Endothelial cell of umbilical vein (primary cell): ENCODE results near the gene SPRING1. TPM values are rescaled to one million over a fixed set of nuclear protein-coding genes. Genes with fewer than 3 reads are reported as not detected.

ENCODE experiments used
- BruUV-seq: library from RNA; stranded (reverse); fragments of 400-500 nt; replicated peaks from 2 replicates; lab custom pipeline; 2021; lab: Mats Ljungman, UMichigan
- CTCF ChIA-PET: fragments of 300-600, 350-600 bp; sonication (Branson Sonifier 250); formaldehyde crosslinking; loops from one replicate; lab custom pipeline; 2021; ENCODE audit warnings: antibody characterized with exemption, inconsistent platforms; lab: Charles Lee
- POLR2A ChIA-PET: fragments of 300-600, 350-600 bp; sonication (Branson Sonifier 250); formaldehyde crosslinking; loops from one replicate; lab custom pipeline; 2021; ENCODE audit warnings: antibody characterized with exemption, inconsistent platforms; lab: Charles Lee
- DNase-seq: peaks from one replicate; pipeline ENCODE4 v3.0.0-alpha.2; 2011; ENCODE audit warnings: low read depth, low spot score
- FAIRE-seq: peaks from 2 replicates; lab custom pipeline; 2011; peaks lifted over from hg19 to GRCh38; lab: Jason Lieb, UNC
- H2AFZ ChIP-seq: 2 replicates; pipeline ENCODE4 v1.6.0; 2012; ENCODE audit warnings: low read depth, low read length, control low read depth, inconsistent platforms
- H3K27ac ChIP-seq: 2 replicates; pipeline ENCODE4 v1.5.1; 2011; ENCODE audit warnings: low read depth, mild to moderate bottlenecking, control low read depth, low read length, moderate library complexity; ENCODE audit not compliant: insufficient read depth
- H3K27me3 ChIP-seq, 2 experiments: 2 replicates each; pipeline versions ENCODE4 v1.6.0 to v1.6.1; 2011; ENCODE audit warnings: low read length in 2 of 2, mixed read lengths in 1 of 2; ENCODE audit not compliant: control insufficient read depth in 2 of 2, insufficient read depth in 2 of 2
- H3K36me3 ChIP-seq, 2 experiments: 2 replicates in 1 of 2; 3 replicates in 1 of 2; pipeline ENCODE4 v1.5.1; 2011; ENCODE audit warnings: low read length in 2 of 2, mild to moderate bottlenecking in 1 of 2, moderate library complexity in 1 of 2; ENCODE audit not compliant: control insufficient read depth in 2 of 2, insufficient read depth in 2 of 2; ENCODE audit errors: extremely low read depth in 1 of 2
- H3K4me1 ChIP-seq: 3 replicates; pipeline ENCODE4 v1.5.1; 2011; ENCODE audit warnings: mild to moderate bottlenecking, low read length; ENCODE audit not compliant: control insufficient read depth, insufficient read depth; ENCODE audit errors: extremely low read depth
- H3K4me2 ChIP-seq: 2 replicates; pipeline ENCODE4 v1.6.1; 2011; ENCODE audit warnings: low read length, control low read depth, mixed read lengths; ENCODE audit not compliant: insufficient read depth
- H3K4me3 ChIP-seq, 3 experiments: fragments of 200-600 bp in 1 of 3; sonication (generic), shearing (Covaris generic) in 1 of 3; replicated peaks in 1 of 3; 2 replicates each; pipeline ENCODE4 v1.5.1; 2011 to 2016; ENCODE audit warnings: control low read depth in 3 of 3, low read length in 3 of 3, mild to moderate bottlenecking in 2 of 3, inconsistent platforms in 1 of 3, low read depth in 1 of 3, moderate library complexity in 1 of 3; ENCODE audit not compliant: insufficient read depth in 1 of 3
- H3K79me2 ChIP-seq: 2 replicates; pipeline ENCODE4 v1.6.0; 2012; ENCODE audit warnings: low read length, inconsistent platforms; ENCODE audit not compliant: control insufficient read depth, insufficient read depth
- H3K9ac ChIP-seq: replicated peaks from 2 replicates; pipeline ENCODE3; 2011; ENCODE audit warnings: low read length, control low read depth; ENCODE audit not compliant: insufficient read depth; ENCODE audit errors: extremely low read depth
- H3K9me1 ChIP-seq: replicated peaks from 3 replicates; pipeline ENCODE4 v1.6.0; 2011; ENCODE audit warnings: mild to moderate bottlenecking, low read length; ENCODE audit not compliant: control insufficient read depth, insufficient read depth; ENCODE audit errors: extremely low read depth
- H3K9me3 ChIP-seq: replicated peaks from 2 replicates; pipeline ENCODE4 v1.5.1; 2012; ENCODE audit warnings: low read length, inconsistent platforms; ENCODE audit not compliant: control insufficient read depth, insufficient read depth
- H4K20me1 ChIP-seq: replicated peaks from 2 replicates; pipeline ENCODE3; 2011; ENCODE audit warnings: mild to moderate bottlenecking, low read length; ENCODE audit not compliant: control insufficient read depth, insufficient read depth; ENCODE audit errors: extremely low read depth
- CTCF ChIP-seq, 2 donors: IDR thresholded peaks; 1 replicate in 1 of 2; 2 replicates in 1 of 2; pipeline ENCODE4 v1.5.1; 2011; ENCODE audit warnings: low read length in 2 of 2, mild to moderate bottlenecking in 2 of 2, moderate library complexity in 2 of 2, control low read depth in 1 of 2, inconsistent platforms in 1 of 2, low read depth in 1 of 2; ENCODE audit not compliant: insufficient read depth in 1 of 2; ENCODE audit errors: extremely low read depth in 1 of 2
- EZH2 ChIP-seq: IDR thresholded peaks from 2 replicates; pipeline ENCODE4 v1.6.1; 2012; ENCODE audit warnings: borderline replicate concordance, low read depth, mild to moderate bottlenecking, moderate library complexity, low read length, inconsistent platforms; ENCODE audit not compliant: severe bottlenecking
- FOS ChIP-seq: IDR thresholded peaks from 2 replicates; pipeline ENCODE4 v1.6.1; 2011; ENCODE audit warnings: mild to moderate bottlenecking, low read length, moderate library complexity, borderline replicate concordance; ENCODE audit not compliant: insufficient read depth
- GATA2 ChIP-seq: IDR thresholded peaks from 2 replicates; pipeline ENCODE4 v1.7.0; 2011; ENCODE audit warnings: low read depth, mild to moderate bottlenecking, moderate library complexity, mixed read lengths, low read length; ENCODE audit not compliant: insufficient read length, insufficient read depth
- JUN ChIP-seq: IDR thresholded peaks from 2 replicates; pipeline ENCODE4 v1.6.1; 2011; ENCODE audit warnings: borderline replicate concordance, low read depth; ENCODE audit not compliant: insufficient read length, insufficient read depth
- MAX ChIP-seq: IDR thresholded peaks from 2 replicates; pipeline ENCODE4 v1.6.1; 2011; ENCODE audit not compliant: insufficient read depth, insufficient read length
- MYC ChIP-seq: IDR thresholded peaks from one replicate; pipeline ENCODE4 v1.6.1; 2011; ENCODE audit warnings: mild to moderate bottlenecking, low read depth, low read length
- POLR2A ChIP-seq: IDR thresholded peaks from 2 replicates; pipeline ENCODE4 v1.6.1; 2012; ENCODE audit warnings: low read depth, mild to moderate bottlenecking, control low read depth, low read length
- POLR2AphosphoS5 ChIP-seq: IDR thresholded peaks from 2 replicates; pipeline ENCODE4 v1.6.1; 2012; ENCODE audit warnings: low read depth, mild to moderate bottlenecking, control low read depth, low read length, moderate library complexity; ENCODE audit not compliant: insufficient read depth
- dilution Hi-C: fragments of 300-500 bp; cut with MboI; formaldehyde crosslinking; loops from one replicate; pipeline ENCODE4 v1.15.0; 2019; ENCODE audit warnings: low sequenced_read_pairs; ENCODE audit not compliant: extremely low pct_ligation_motif_present
- intact Hi-C: fragments of 100-400 bp; cut with micrococcal nuclease; formaldehyde crosslinking; loops from one replicate; pipeline ENCODE4 v1.10.0; 2022
- polyA plus RNA-seq, 4 experiments: library from polyadenylated mRNA; depleted of rRNA in 3 of 4; stranded (reverse) in 3 of 4; unstranded in 1 of 4; fragments of >200 nt; gene quantifications; 2 replicates each; pipeline versions ENCODE4 v1.2.1 to v1.2.3, GENCODE V29; 2011 to 2012; ENCODE audit warnings: missing spikeins in 1 of 4
- total RNA-seq: library from RNA; stranded (reverse); gene quantifications from 2 replicates; pipeline ENCODE4 v1.2.3, GENCODE V29; 2021

SPRING1 gene
- total and polyA plus RNA-seq, 2 donors (not counting 3 experiments of a cell fraction or from before 2014, with no cell fraction given): 17.5 to 40.4 TPM

- Histone ChIP-seq H3K27ac (no peak overlapping the region), H4K20me1 (no peaks in the 10 kb centered on the region), H3K36me3 (peaks cover 0 to 2% of the 10 kb centered on the region in 2 experiments), H3K79me2 (peaks cover 34% of the 10 kb centered on the region), H3K9me3 (no peaks in the 10 kb centered on the region), H2AFZ (no peak overlapping the region), H3K27me3 (no peaks in the 10 kb centered on the region), H3K4me1 (peaks cover 10% of the 10 kb centered on the region), H3K9ac (no peak overlapping the region), H3K9me1 (no peaks in the 10 kb centered on the region), H3K4me2 (no peak overlapping the region), H3K4me3 (no peak overlapping the region)
- intact Hi-C loops: loop anchor here (10.0 kb wide), 1 partner anchor 280 kb away; no protein-coding TSS in a partner anchor
- CTCF ChIA-PET: no interaction called here
- no TSS peak for BruUV-seq
- TF ChIP-seq FOS: no peak
- TF ChIP-seq CTCF (IDR thresholded peaks at IDR 0.05; ENCODE audit: extremely low read depth in 1 of 2, insufficient read depth in 1 of 2, low read depth in 1 of 2, low read length in 2 of 2): no peak
- TF ChIP-seq EZH2: no peak
- POLR2A ChIA-PET: no interaction called here
- FAIRE-seq (no peak), DNase-seq (no peak)
- dilution Hi-C loops: no loop called here
These were observed 2.8 kb downstream of the SPRING1 start for GRCh38 chr12:116735084-116735483.

GRCh38 chr12:116734156-116734768 is 3.6 kb downstream of the SPRING1 start:
- dilution Hi-C loops (no loop called here), intact Hi-C loops (loop anchor here (10.0 kb wide), 1 partner anchor 281 kb away; no protein-coding TSS in a partner anchor)
- peaks cover 37% of the 10 kb centered on the region for H3K79me2 ChIP-seq
- H3K9me1 ChIP-seq: no peaks in the 10 kb centered on the region
- H3K36me3 ChIP-seq: peaks cover 0 to 2% of the 10 kb centered on the region in 2 experiments
- FAIRE-seq: no peak
- CTCF ChIA-PET: interaction anchor here (1.0 kb wide), 1 partner anchor 25 kb away, joined by 7 read pairs; no protein-coding TSS in a partner anchor
- no peaks in the 10 kb centered on the region for H3K9me3 ChIP-seq
- DNase-seq: no peak
- no peak overlapping the region for H3K9ac ChIP-seq
- H2AFZ ChIP-seq: no peak overlapping the region
- TF ChIP-seq JUN (no peak), FOS (no peak), EZH2 (no peak), CTCF (IDR thresholded peaks at IDR 0.05; ENCODE audit: extremely low read depth in 1 of 2, insufficient read depth in 1 of 2, low read depth in 1 of 2, low read length in 2 of 2) (no peak), GATA2 (no peak), POLR2A (no peak), MAX (no peak), POLR2AphosphoS5 (no peak), MYC (no peak)
- no peaks in the 10 kb centered on the region for H4K20me1 ChIP-seq
- H3K4me2 ChIP-seq: no peak overlapping the region
- POLR2A ChIA-PET: no interaction called here
- no peaks in the 10 kb centered on the region for H3K27me3 ChIP-seq
- H3K4me1 ChIP-seq: peaks cover 10% of the 10 kb centered on the region
- no peak overlapping the region for H3K27ac ChIP-seq
- no TSS peak for BruUV-seq
- H3K4me3 ChIP-seq: no peak overlapping the region
